ENCODE data around the gene VPS9D1.
"Not testable (repeated sequence)": the region's sequence is repeated elsewhere in the genome, so short reads cannot be mapped to it uniquely, and the experiment has no call there.

VPS9D1 gene

GRCh38 chr16:89709166-89709565 lies 11.5 kb downstream of the VPS9D1 start:
- no peak for DNase-seq

- DNase-seq: peak; percentile 23
These were observed 12.2 kb downstream of the VPS9D1 start for GRCh38 chr16:89708481-89708931.

GRCh38 chr16:89707695-89708094 lies 13.0 kb downstream of the VPS9D1 start:
- no peak for DNase-seq

- DNase-seq: no peak
These were observed 14.0 kb downstream of the VPS9D1 start for GRCh38 chr16:89706518-89707260.

GRCh38 chr16:89705006-89705405 lies 15.7 kb downstream of the VPS9D1 start:
- DNase-seq: no peak

GRCh38 chr16:89704281-89704680 lies 16.4 kb downstream of the VPS9D1 start:
- no peak for DNase-seq

- DNase-seq: peak; percentile 93
These were observed 19.0 kb downstream of the VPS9D1 start, which contains the start of gene SPATA2L for GRCh38 chr16:89701425-89702406. SPATA2L (minus strand) TSS chr16:89701705; CDS start chr16:89701232, 473 bp downstream.

GRCh38 chr16:89700649-89701424 lies 19.9 kb downstream of the VPS9D1 start:
- peak; percentile 51 for DNase-seq

GRCh38 chr16:89700100-89700648 lies 20.5 kb downstream of the VPS9D1 start:
- peak; percentile 97 for DNase-seq

- DNase-seq: not testable (repeated sequence)
These were observed 21.0 kb downstream of the VPS9D1 start for GRCh38 chr16:89699629-89700099.

GRCh38 chr16:89698717-89699116 lies 22.0 kb downstream of the VPS9D1 start:
- DNase-seq: not testable (repeated sequence)

GRCh38 chr16:89697616-89698331 lies 22.9 kb downstream of the VPS9D1 start:
- DNase-seq: no peak

GRCh38 chr16:89697161-89697615 lies 23.5 kb downstream of the VPS9D1 start:
- no peak for DNase-seq

- no peak for DNase-seq
These were observed 24.0 kb downstream of the VPS9D1 start for GRCh38 chr16:89696670-89697128.

GRCh38 chr16:89695875-89696669 lies 24.6 kb downstream of the VPS9D1 start:
- DNase-seq: no peak

GRCh38 chr16:89695086-89695874 lies 25.4 kb downstream of the VPS9D1 start:
- DNase-seq: no peak

- DNase-seq: not testable (repeated sequence)
These were observed 26.0 kb downstream of the VPS9D1 start for GRCh38 chr16:89694784-89695085.

GRCh38 chr16:89693931-89694783 lies 26.5 kb downstream of the VPS9D1 start:
- DNase-seq: peak; percentile 64

- no peak for DNase-seq
These were observed 27.4 kb downstream of the VPS9D1 start for GRCh38 chr16:89693289-89693731.

All from hematopoietic multipotent progenitor cell treated with erythropoietin and hydrocortisone succinate and interleukin-3 and kit ligand, for 8 days (in vitro differentiated cells).